Measurements from ENCODE around the gene PROSER3. TPM values are rescaled to one million over a fixed set of nuclear protein-coding genes. Genes with fewer than 3 reads are reported as not detected.

PROSER3 gene
- total and polyA plus RNA-seq, 2 experiments from 2014 or later: 16.3 to 28.9 TPM

DNA sequence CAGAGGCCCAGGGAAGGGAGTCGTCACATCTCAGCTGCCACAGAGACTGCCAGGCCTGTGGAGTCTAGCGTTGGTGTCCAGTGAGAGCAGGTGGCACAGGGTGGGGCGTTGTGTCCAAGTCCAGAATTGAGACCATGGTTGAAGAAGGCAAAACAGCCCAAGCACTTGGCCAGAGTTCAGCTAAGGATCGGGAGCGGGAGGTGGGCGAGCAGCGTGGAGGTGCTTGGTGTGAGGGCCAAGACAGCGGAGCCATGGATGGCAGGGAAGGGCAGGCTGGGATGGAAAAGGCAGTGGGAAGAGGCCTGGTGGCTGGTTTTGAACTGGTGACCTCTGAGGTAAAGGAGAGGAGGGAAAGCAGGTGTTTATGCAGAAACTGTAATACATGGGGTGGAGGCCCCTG, 23.7 kb upstream of the PROSER3 start:
- no peak for DNase-seq (ENCODE audit: low read depth in 1 of 2, low spot score in 1 of 2)
- H3K36me3 ChIP-seq: peaks cover 41% of the 10 kb centered on the region
- no peak overlapping the region for H3K4me3 ChIP-seq
- H3K9me3 ChIP-seq (ENCODE audit: low read depth): no peaks in the 10 kb centered on the region
- no peak overlapping the region for H3K27ac ChIP-seq
- no peak for TF ChIP-seq CTCF (IDR thresholded peaks at IDR 0.05; ENCODE audit: low read depth, low read length)
- H3K4me1 ChIP-seq (ENCODE audit: low read depth): no peaks in the 10 kb centered on the region
- H3K27me3 ChIP-seq: no peaks in the 10 kb centered on the region

DNA sequence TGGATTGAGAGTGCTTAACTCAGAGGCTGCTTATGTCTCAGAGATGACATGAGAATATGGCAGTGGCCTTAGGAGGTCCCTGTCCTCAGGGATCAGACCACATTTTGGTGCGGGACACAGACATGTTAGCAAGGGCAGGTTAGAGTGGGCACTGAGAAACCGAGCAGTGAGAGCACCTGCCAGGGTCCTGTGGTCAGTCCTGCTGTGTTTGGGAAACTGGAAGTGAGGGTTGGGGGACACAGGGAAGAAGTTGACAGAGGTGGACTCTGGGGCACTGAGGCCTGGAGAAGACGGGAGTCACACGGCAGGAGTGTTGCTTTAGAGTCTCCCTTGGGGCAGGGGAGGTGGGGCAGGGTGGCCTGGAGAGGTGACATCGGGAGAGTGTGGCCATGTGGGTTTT, 23.1 kb upstream of the PROSER3 start:
- no peak for DNase-seq (ENCODE audit: low read depth in 1 of 2, low spot score in 1 of 2)

DNA sequence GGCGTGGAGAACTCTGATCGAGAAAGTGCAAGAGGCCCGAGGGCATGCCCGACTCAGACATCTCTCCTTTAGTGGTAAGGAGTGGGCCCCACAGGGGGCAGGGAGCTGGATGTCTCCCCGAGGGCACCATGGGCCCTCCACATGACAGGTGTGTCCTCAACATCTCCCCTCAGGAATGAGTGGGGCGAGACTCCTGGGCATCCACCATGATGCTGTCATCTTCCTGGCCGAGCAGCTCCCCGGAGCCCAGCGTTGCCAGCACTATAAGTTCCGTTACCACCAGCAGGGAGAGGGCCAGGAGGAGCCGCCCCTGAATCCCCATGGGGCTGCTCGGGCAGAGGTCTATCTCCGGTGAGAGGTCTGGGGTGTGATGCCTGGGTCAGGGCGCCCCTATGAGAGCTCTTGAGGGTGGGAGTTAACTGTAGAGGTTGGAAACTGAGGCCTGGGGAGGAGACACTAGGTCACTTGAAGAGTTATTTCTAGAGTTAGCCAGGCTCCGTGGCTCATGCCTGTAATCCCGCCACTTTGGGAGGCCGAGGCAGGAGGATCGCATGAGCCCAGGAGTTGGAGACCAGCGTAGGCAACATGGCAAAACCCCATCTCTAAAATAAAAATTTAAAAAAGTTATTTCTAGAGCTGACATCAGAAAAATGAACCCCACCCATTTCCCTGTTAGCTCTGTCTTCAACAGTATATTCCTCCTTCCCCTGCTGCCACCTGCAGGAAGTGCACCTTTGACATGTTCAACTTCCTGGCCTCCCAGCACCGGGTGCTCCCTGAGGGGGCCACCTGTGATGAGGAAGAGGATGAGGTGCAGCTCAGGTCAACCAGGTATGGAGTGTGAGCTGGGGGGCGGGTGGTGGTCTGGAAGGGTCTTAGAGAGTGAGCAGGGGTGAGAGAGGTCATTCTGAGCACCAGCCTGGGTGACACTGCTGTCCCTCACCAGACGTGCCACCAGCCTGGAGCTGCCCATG, 20.8 kb upstream of the PROSER3 start:
- DNase-seq (ENCODE audit: low read depth in 1 of 2, low spot score in 1 of 2): no peak
- peak; percentile 2 for TF ChIP-seq CTCF (IDR thresholded peaks at IDR 0.05; ENCODE audit: low read depth, low read length)
- H3K4me1 ChIP-seq (ENCODE audit: low read depth): peaks cover 3% of the 10 kb centered on the region
- H3K9me3 ChIP-seq (ENCODE audit: low read depth): no peaks in the 10 kb centered on the region
- H3K4me3 ChIP-seq: no peak overlapping the region
- H3K27ac ChIP-seq: no peak overlapping the region
- no peaks in the 10 kb centered on the region for H3K27me3 ChIP-seq
- peaks cover 21% of the 10 kb centered on the region for H3K36me3 ChIP-seq

More for the DNA sequence above, 23.1 kb upstream of the PROSER3 start:
- peaks cover under 1% of the 10 kb centered on the region for H3K4me1 ChIP-seq (ENCODE audit: low read depth)
- H3K9me3 ChIP-seq (ENCODE audit: low read depth): no peaks in the 10 kb centered on the region
- peaks cover 36% of the 10 kb centered on the region for H3K36me3 ChIP-seq
- TF ChIP-seq CTCF (IDR thresholded peaks at IDR 0.05; ENCODE audit: low read depth, low read length): no peak
- H3K27ac ChIP-seq: no peak overlapping the region
- no peaks in the 10 kb centered on the region for H3K27me3 ChIP-seq
- H3K4me3 ChIP-seq: no peak overlapping the region

GRCh38 chr19:35738021-35738886, 19.7 kb upstream of the PROSER3 start:
- H3K4me1 ChIP-seq (ENCODE audit: low read depth): peaks cover 3% of the 10 kb centered on the region
- TF ChIP-seq CTCF (IDR thresholded peaks at IDR 0.05; ENCODE audit: low read depth, low read length): no peak
- no peak for DNase-seq (ENCODE audit: low read depth in 1 of 2, low spot score in 1 of 2)
- H3K4me3 ChIP-seq: no peak overlapping the region
- no peak overlapping the region for H3K27ac ChIP-seq
- peaks cover 16% of the 10 kb centered on the region for H3K36me3 ChIP-seq
- H3K27me3 ChIP-seq: no peaks in the 10 kb centered on the region
- H3K9me3 ChIP-seq (ENCODE audit: low read depth): no peaks in the 10 kb centered on the region

GRCh38 chr19:35738887-35739229, 19.1 kb upstream of the PROSER3 start:
- Histone ChIP-seq H3K36me3 (peaks cover 15% of the 10 kb centered on the region), H3K27ac (no peak overlapping the region), H3K9me3 (ENCODE audit: low read depth) (no peaks in the 10 kb centered on the region), H3K27me3 (no peaks in the 10 kb centered on the region), H3K4me1 (ENCODE audit: low read depth) (peaks cover 3% of the 10 kb centered on the region), H3K4me3 (no peak overlapping the region)
- DNase-seq (ENCODE audit: low read depth in 1 of 2, low spot score in 1 of 2): no peak
- TF ChIP-seq CTCF (IDR thresholded peaks at IDR 0.05; ENCODE audit: low read depth, low read length): no peak
